OCI-LY3 (cell line): ENCODE data around the gene SLC35B2.

ENCODE experiments used
- H2AFZ ChIP-seq: fragments of 200-600, 300-600 bp; shearing (Covaris generic); 2 replicates; pipeline ENCODE4 v1.6.0; 2014; ENCODE audit warnings: antibody characterized with exemption, low read depth, low read length
- H3K27ac ChIP-seq: fragments of 200-600, 300-600 bp; sonication (generic); 2 replicates; pipeline ENCODE4 v1.5.1; 2014; ENCODE audit warnings: mild to moderate bottlenecking, low read length, moderate library complexity, mixed read lengths
- H3K27me3 ChIP-seq: fragments of 200-600, 300-600 bp; sonication (generic); 2 replicates; pipeline ENCODE4 v1.6.1; 2014; ENCODE audit warnings: low read depth, low read length, mixed read lengths
- H3K36me3 ChIP-seq: fragments of 200-600, 300-600 bp; sonication (generic); replicated peaks from 2 replicates; pipeline ENCODE3; 2014; ENCODE audit warnings: low read depth, low read length, mixed read lengths
- H3K4me1 ChIP-seq: fragments of 300-600, 200-600 bp; sonication (generic); 2 replicates; pipeline ENCODE4 v1.6.1; 2014; ENCODE audit warnings: low read length, mixed read lengths
- H3K4me2 ChIP-seq: fragments of 200-600, 300-600 bp; sonication (generic); 2 replicates; pipeline ENCODE4 v1.6.1; 2014; ENCODE audit warnings: low read length, mixed read lengths
- H3K4me3 ChIP-seq: fragments of 300-600, 200-600 bp; sonication (generic); 2 replicates; pipeline ENCODE4 v1.5.1; 2014; ENCODE audit warnings: antibody characterized with exemption, mild to moderate bottlenecking, low read length, moderate library complexity
- H3K79me2 ChIP-seq: fragments of 300-600, 200-600 bp; shearing (Covaris generic); 2 replicates; pipeline ENCODE4 v1.6.1; 2014; ENCODE audit warnings: mild to moderate bottlenecking, low read length, mixed read lengths
- H3K9ac ChIP-seq: fragments of 300-600, 200-600 bp; shearing (Covaris generic); 2 replicates; pipeline ENCODE4 v1.6.0; 2014; ENCODE audit warnings: mild to moderate bottlenecking, low read length, moderate library complexity
- H3K9me3 ChIP-seq: fragments of 200-600, 300-600 bp; shearing (Covaris generic); 2 replicates; pipeline ENCODE4 v1.6.1; 2014; ENCODE audit warnings: low read length, mixed read lengths; ENCODE audit not compliant: insufficient read depth
- H4K20me1 ChIP-seq: fragments of 200-600, 300-600 bp; sonication (generic); 2 replicates; pipeline ENCODE4 v1.6.1; 2016; ENCODE audit warnings: low read length, mixed read lengths; ENCODE audit not compliant: insufficient read depth
- CTCF ChIP-seq: fragments of 200-600, 300-600 bp; sonication (generic); IDR thresholded peaks from 2 replicates; pipeline ENCODE4 v1.5.1; 2014; ENCODE audit warnings: antibody characterized with exemption, low read length, low read depth
- EZH2phosphoT487 ChIP-seq: fragments of 200-600 bp; shearing (Covaris generic); IDR thresholded peaks from 2 replicates; pipeline ENCODE4 v1.6.1; 2018; ENCODE audit warnings: antibody characterized with exemption, mixed run types, low read depth

SLC35B2 gene

DNA sequence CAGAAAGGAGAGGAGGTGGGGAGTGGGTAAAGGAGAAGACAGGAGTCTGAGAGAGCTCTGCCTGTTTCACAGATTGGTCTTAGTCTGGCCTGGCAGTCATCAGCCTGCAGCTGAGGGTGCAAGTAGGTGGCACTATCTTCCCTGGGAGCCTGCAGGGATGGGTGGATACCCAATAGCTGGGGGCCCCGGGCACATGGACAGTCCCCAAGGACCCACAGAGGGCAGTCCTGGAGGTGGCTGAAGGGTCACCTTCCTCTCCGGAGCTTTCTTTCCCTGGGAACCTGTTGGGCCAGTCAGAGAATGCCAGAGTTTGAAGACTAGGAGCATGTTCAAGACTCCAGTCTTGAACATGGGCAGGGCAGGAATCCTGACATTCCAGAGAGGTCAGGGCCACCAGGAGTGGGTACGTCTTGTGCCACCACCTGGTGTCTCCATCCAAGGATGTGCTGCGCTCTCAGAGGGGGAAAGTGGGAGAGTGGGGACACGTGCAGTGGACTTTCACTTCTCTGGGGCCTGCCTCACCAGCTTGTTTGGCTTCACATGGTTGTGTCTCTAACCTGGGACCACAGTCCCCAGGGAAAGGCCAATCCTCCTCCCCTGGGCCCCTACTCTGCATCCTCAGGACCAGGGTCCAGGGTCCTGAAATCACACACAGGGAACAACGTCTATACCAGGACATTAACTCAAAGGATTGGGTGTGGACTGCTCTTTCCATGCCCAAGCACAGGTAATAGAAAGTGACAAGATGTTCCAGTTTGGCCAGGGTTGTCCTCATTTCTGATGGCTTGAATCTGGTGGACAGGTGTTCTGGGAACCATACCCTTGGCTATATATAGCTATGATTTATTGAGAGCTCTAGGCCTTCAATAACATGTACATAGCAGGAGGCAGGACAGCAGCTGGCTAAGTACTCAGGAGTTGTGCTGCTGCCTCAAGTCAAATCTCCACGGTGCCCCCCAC is 37.8 kb upstream of the SLC35B2 start:
- H3K4me1 ChIP-seq: no peaks in the 10 kb centered on the region
- TF ChIP-seq CTCF: no peak
- TF ChIP-seq EZH2phosphoT487: no peak
- H3K4me2 ChIP-seq: no peak overlapping the region
- H3K27me3 ChIP-seq: peaks cover 9% of the 10 kb centered on the region
- H3K36me3 ChIP-seq: peaks cover under 1% of the 10 kb centered on the region
- no peak overlapping the region for H3K4me3 ChIP-seq
- no peaks in the 10 kb centered on the region for H3K9me3 ChIP-seq
- no peak overlapping the region for H3K9ac ChIP-seq
- H3K27ac ChIP-seq: no peak overlapping the region
- no peak overlapping the region for H2AFZ ChIP-seq
- no peaks in the 10 kb centered on the region for H4K20me1 ChIP-seq
- no peaks in the 10 kb centered on the region for H3K79me2 ChIP-seq

GRCh38 chr6:44292661-44293365 is 35.5 kb upstream of the SLC35B2 start:
- peaks cover 26% of the 10 kb centered on the region for H3K27me3 ChIP-seq
- H2AFZ ChIP-seq: no peak overlapping the region
- no peaks in the 10 kb centered on the region for H3K79me2 ChIP-seq
- no peaks in the 10 kb centered on the region for H3K9me3 ChIP-seq
- no peaks in the 10 kb centered on the region for H3K4me1 ChIP-seq
- H4K20me1 ChIP-seq: no peaks in the 10 kb centered on the region
- H3K27ac ChIP-seq: no peak overlapping the region
- TF ChIP-seq EZH2phosphoT487 (no peak), CTCF (no peak)
- H3K4me3 ChIP-seq: no peak overlapping the region
- H3K4me2 ChIP-seq: no peak overlapping the region
- H3K36me3 ChIP-seq: no peaks in the 10 kb centered on the region
- no peak overlapping the region for H3K9ac ChIP-seq

DNA sequence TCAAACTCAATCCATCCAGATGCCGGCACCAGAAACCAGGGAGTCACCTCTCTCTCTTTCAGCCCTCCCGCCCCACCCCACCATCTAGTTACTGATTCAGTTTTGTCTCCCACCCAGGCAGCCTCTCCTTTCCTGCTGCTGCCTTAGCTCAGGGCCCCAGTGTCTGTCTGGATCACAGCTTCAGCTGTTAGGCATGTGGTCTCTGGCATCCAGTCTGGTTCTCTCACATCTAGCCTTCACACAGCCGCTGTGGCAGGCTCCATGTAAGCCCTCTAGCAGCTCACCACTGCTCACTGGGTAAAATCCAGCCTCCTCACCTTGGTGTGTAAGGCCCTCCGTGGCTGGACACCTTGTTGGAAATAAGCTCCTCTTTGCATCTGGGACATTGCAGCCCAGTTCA is 34.5 kb upstream of the SLC35B2 start:
- no peaks in the 10 kb centered on the region for H3K36me3 ChIP-seq
- no peaks in the 10 kb centered on the region for H3K4me1 ChIP-seq
- H3K27me3 ChIP-seq: peaks cover 32% of the 10 kb centered on the region
- no peak overlapping the region for H3K27ac ChIP-seq
- no peak overlapping the region for H3K4me3 ChIP-seq
- H3K9me3 ChIP-seq: no peaks in the 10 kb centered on the region
- H3K9ac ChIP-seq: no peak overlapping the region
- no peaks in the 10 kb centered on the region for H3K79me2 ChIP-seq
- no peaks in the 10 kb centered on the region for H4K20me1 ChIP-seq
- TF ChIP-seq EZH2phosphoT487 (no peak), CTCF (no peak)
- no peak overlapping the region for H2AFZ ChIP-seq
- H3K4me2 ChIP-seq: no peak overlapping the region

DNA sequence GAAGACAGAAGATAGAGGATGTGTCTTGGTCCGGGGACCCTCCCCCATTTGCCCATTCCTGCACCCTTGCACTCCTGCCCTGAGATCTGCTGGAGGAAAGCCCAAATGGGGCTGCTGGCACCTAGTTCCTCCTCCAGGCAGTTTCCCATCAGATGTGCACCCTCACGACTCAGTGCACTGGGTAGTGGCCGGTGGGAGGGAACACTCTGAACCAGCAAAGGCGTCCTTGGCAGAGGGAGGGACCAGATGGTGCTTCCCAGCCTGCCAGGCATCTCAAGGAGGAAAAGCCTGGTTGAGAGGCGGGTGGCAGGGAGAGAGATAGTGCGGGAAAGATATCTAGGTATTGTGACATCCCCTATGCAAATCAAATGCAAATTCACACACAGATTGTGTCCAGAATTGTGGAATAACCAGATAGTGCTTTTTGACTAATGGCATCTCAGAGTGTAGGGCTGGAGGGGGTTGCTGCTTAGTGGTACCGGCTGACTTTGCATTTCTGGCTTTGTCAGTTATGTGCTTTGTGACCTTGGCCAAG is 32.5 kb upstream of the SLC35B2 start:
- Histone ChIP-seq H3K4me2 (no peak overlapping the region), H3K4me3 (no peak overlapping the region), H3K9me3 (no peaks in the 10 kb centered on the region), H3K9ac (no peak overlapping the region), H2AFZ (no peak overlapping the region), H3K79me2 (no peaks in the 10 kb centered on the region), H3K36me3 (no peaks in the 10 kb centered on the region), H3K4me1 (no peaks in the 10 kb centered on the region), H3K27me3 (peaks cover 39% of the 10 kb centered on the region), H3K27ac (no peak overlapping the region), H4K20me1 (no peaks in the 10 kb centered on the region)
- TF ChIP-seq CTCF (no peak), EZH2phosphoT487 (no peak)
